BLaER1 (cell line): Measurements from ENCODE around the gene MYL7.

ENCODE experiments used
- H3K27ac ChIP-seq: shearing (Covaris generic); formaldehyde crosslinking; 2 replicates; pipeline ENCODE4 v1.8.1; 2022
- H3K27me3 ChIP-seq: shearing (Covaris generic); formaldehyde crosslinking; 2 replicates; pipeline ENCODE4 v1.8.1; 2022
- H3K36me3 ChIP-seq: shearing (Covaris generic); formaldehyde crosslinking; 2 replicates; pipeline ENCODE4 v1.8.1; 2022
- H3K4me1 ChIP-seq: shearing (Covaris generic); formaldehyde crosslinking; 2 replicates; pipeline ENCODE4 v1.8.1; 2022
- H3K4me2 ChIP-seq: shearing (Covaris generic); formaldehyde crosslinking; 2 replicates; pipeline ENCODE4 v1.8.1; 2022
- H3K4me3 ChIP-seq: shearing (Covaris generic); formaldehyde crosslinking; 2 replicates; pipeline ENCODE4 v1.8.1; 2022
- H3K9ac ChIP-seq: shearing (Covaris generic); formaldehyde crosslinking; 2 replicates; pipeline ENCODE4 v1.8.1; 2022
- H3K9me3 ChIP-seq: shearing (Covaris generic); formaldehyde crosslinking; 2 replicates; pipeline ENCODE4 v1.8.1; 2022
- H4K20me1 ChIP-seq: shearing (Covaris generic); formaldehyde crosslinking; 2 replicates; pipeline ENCODE4 v1.8.1; 2022
- Cebpa-rat ChIP-seq: shearing (Covaris generic); IDR thresholded peaks from 2 replicates; pipeline ENCODE4 v1.8.1; 2022

Gene MYL7

DNA sequence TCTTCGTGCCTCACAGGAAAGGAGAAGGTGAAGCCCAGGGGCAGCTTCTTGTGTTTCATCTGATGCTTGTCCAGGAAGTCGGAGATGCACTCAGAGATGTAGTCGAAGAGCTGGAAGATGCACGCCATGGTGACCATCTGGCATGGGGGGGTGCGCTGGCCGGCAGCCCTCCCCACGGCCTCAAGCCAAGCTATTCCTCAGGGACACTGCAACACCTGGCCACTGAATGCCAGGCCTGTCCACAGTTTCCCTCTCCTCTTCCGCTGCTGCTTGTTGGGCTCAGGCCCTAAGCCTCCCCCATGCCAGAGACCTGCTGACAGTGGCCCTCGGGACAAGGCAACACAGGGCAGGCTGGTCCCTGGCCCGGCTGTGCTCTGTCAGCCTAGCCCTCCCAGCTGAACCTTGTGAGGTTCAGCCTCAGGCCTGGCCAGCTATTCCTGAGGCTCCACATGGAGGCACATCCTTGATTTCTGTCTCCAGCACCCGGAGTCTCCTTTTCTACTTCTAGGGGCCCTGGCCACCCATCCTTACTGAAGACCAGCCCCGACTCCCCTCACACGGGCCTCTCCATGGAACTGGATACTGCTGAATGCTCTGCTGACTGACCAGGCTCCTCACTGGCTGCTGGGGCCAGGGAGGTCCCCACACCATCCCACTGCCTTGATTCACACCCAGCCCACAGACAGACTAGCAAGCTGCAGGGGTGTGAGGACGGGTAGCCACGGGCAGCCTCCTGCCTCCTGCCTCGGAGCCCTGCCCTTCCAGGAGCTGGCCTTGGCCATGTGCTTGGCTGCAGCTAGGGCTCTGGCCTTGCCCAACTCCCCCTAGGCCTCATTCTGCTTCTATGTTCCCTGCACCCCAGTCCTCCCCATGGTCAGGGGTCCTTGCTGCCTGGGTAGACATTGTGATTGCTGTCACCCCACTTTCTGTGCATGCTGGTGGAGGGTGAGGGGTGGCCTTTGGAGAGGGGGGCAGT is 10.1 kb upstream of the MYL7 start:
- Histone ChIP-seq H3K9me3 (no peaks in the 10 kb centered on the region), H3K27ac (no peak overlapping the region), H3K36me3 (no peaks in the 10 kb centered on the region), H3K4me1 (no peaks in the 10 kb centered on the region), H4K20me1 (no peaks in the 10 kb centered on the region), H3K9ac (no peak overlapping the region), H3K4me2 (no peak overlapping the region), H3K27me3 (no peaks in the 10 kb centered on the region), H3K4me3 (no peak overlapping the region)
- TF ChIP-seq Cebpa-rat: no peak

DNA sequence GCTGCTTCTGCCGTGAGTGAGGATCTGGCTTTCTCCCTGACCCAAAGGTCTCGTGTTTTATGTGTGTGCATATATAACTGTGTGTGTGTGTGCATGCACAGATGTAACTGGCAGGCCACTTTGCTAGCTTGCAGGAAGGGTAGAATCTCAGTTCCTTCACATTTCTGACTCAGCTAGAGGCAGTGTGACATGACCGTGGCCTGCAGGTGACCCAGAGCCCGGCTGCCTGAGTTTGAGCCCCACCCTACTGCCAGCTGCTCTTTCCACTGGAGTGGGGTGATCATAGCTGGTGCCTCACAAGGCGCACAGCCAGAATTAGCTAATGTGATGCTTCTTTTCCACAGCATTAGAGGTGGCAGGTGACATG is 9.3 kb upstream of the MYL7 start:
- Histone ChIP-seq H3K9me3 (no peaks in the 10 kb centered on the region), H4K20me1 (no peaks in the 10 kb centered on the region), H3K27me3 (peaks cover 3% of the 10 kb centered on the region; the same call in 1 of the 2 replicates), H3K27ac (no peak overlapping the region), H3K9ac (no peak overlapping the region), H3K4me3 (no peak overlapping the region), H3K4me1 (peaks cover 5% of the 10 kb centered on the region), H3K4me2 (no peak overlapping the region), H3K36me3 (no peaks in the 10 kb centered on the region)
- TF ChIP-seq Cebpa-rat: no peak

DNA sequence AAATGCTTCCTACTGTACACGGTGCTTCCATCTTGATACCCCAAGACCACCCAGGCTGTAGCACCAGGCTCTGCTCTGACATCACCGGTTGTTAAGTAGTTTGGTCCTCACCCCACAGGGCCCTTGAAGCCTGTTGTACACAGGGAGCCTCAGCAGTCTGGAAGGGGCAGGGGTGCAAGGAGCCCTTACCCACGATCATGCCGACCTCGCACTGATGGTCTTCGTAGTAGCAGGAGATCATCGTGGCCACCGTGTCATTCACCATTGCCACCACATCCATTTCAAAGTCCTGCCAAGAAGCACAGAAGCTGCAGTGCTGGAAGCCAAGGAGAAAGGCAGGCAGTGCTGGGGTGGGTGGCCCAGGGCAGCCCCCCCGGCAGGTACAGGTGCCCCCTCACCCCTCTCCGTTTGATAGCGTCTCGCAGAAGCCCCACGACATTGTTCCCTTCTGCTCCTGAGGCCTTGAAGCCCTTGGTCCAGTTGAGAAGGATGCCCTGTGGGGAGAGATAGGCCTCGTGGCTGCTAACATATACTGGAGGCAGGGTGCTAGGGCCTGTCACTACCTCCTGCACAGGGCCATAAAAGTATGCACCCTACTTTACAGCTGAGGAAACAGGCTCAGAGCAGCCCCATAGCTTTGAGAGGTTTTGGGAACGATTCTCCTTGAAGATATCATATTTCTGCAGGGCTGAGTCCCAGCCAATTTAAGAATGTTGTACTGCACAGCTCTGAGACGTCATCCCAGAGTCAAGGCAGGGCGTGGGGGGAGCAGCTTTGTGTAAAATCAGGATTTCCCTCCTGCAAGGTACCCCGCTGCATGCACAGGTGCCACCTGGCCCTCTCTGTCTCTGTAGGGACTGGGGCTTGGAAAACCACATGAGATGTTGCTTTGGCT is 8.7 kb upstream of the MYL7 start:
- Histone ChIP-seq H3K27ac (no peak overlapping the region), H3K4me3 (no peak overlapping the region), H3K27me3 (peaks cover 6% of the 10 kb centered on the region; the same call in 1 of the 2 replicates), H3K9ac (no peak overlapping the region), H4K20me1 (no peaks in the 10 kb centered on the region), H3K4me1 (peaks cover 11% of the 10 kb centered on the region), H3K36me3 (no peaks in the 10 kb centered on the region), H3K9me3 (no peaks in the 10 kb centered on the region), H3K4me2 (no peak overlapping the region)
- TF ChIP-seq Cebpa-rat: no peak

DNA sequence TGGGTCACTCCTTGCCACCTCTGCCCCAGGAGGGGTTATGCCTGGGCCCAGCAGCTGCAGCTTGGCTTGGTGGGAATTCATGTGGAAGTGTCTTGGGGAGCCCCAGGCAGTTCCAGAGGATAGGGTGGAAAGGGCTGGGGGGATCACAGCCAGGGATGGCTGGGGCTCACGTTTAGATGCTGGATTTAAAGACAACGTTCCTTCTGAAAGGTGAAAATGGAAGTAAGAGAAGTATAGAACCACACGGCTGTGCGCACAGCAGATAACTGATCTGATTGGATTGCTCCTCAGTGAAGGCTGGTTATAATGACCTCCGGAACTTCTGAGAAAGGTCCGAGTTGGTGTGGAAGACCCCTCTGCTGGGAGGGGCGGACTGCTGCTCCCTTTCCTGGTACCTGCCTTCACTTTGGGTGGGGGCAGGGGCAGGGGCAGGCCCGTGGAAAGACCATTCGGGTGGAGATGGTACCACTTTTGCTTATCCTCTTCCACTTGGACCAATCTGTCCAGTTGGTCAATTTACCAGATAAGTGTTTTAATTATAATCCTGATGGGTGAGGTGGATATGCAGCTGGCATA is 7.9 kb upstream of the MYL7 start:
- Histone ChIP-seq H3K4me2 (no peak overlapping the region), H3K27me3 (peaks cover 10% of the 10 kb centered on the region; the same call in 1 of the 2 replicates), H3K27ac (no peak overlapping the region), H3K4me3 (no peak overlapping the region), H3K9ac (no peak overlapping the region), H3K4me1 (peaks cover 11% of the 10 kb centered on the region), H3K9me3 (no peaks in the 10 kb centered on the region), H4K20me1 (no peaks in the 10 kb centered on the region), H3K36me3 (no peaks in the 10 kb centered on the region)
- TF ChIP-seq Cebpa-rat: no peak

DNA sequence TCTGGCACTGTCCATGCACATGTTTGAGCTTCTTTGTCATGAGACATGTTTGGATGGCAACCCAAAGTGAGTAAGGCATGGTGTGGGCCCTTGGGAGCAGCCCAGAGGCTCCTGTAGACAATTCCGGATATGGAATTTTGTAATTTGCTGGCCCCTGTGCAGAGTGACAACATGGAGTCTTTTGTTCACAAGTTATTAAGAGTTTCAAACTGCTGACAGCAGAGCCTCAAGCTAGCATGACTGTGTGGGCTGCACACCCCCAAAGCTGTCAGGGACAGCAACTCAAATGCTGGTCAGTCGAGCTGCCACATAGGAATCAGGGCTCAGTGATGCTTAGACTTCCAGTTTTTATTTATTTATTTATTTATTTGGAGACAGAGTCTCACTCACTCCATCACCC is 7.0 kb upstream of the MYL7 start:
- H3K27ac ChIP-seq: no peak overlapping the region
- H3K27me3 ChIP-seq: peaks cover 10% of the 10 kb centered on the region; the same call in 1 of the 2 replicates
- H3K9me3 ChIP-seq: no peaks in the 10 kb centered on the region
- no peak overlapping the region for H3K4me3 ChIP-seq
- H4K20me1 ChIP-seq: no peaks in the 10 kb centered on the region
- H3K4me2 ChIP-seq: no peak overlapping the region
- TF ChIP-seq Cebpa-rat: no peak
- no peaks in the 10 kb centered on the region for H3K36me3 ChIP-seq
- peaks cover 11% of the 10 kb centered on the region for H3K4me1 ChIP-seq
- H3K9ac ChIP-seq: no peak overlapping the region

DNA sequence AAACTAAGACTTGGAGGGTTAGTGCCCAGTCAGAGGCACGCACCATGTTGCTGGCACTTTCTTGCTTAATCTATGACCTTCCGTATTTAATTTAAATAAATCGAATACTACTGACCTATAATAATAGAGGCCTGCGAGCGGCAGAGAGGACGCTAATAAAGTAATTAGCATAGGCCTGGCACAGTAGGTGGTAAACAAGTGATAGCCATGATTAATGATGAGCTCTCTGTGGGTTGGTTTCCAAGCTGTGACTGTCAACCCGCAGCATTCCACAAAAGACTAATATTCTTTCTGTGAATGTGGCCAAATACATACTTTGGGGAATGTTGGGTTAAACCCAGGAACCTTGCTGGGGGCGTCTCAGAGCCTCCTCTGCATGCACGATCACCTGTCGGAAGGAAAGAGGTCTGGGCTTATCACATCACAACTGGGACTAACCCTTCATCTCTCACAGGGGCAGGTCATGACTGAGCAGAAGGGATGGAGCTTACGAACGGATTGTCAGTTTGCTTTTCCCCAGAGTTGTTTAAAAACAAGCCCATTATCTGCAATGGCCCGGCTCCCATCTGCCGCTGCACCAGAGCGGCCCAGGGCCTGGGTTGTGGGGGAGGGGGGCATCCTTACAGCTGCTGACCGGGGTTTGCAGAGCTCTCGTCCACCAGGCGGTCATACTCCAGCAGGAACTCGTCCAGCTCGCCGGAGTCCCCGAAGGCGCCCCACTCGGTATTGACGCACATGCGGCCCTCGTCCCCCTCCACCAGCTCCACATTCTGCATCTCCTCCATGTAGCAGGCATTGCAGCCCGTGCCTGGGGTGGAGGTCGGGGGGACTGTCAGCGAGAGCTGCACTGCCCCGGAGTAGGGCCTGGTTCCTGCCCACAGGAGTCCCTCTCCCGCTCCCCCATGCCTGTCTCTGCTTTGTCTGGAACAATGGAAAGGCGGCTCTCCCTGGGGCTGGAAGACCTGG is 6.2 kb upstream of the MYL7 start:
- Histone ChIP-seq H3K27ac (no peak overlapping the region), H4K20me1 (no peaks in the 10 kb centered on the region), H3K4me1 (peaks cover 11% of the 10 kb centered on the region), H3K27me3 (peaks cover 10% of the 10 kb centered on the region; the same call in 1 of the 2 replicates), H3K4me2 (no peak overlapping the region), H3K9ac (no peak overlapping the region), H3K36me3 (no peaks in the 10 kb centered on the region), H3K4me3 (no peak overlapping the region), H3K9me3 (no peaks in the 10 kb centered on the region)
- TF ChIP-seq Cebpa-rat: no peak

DNA sequence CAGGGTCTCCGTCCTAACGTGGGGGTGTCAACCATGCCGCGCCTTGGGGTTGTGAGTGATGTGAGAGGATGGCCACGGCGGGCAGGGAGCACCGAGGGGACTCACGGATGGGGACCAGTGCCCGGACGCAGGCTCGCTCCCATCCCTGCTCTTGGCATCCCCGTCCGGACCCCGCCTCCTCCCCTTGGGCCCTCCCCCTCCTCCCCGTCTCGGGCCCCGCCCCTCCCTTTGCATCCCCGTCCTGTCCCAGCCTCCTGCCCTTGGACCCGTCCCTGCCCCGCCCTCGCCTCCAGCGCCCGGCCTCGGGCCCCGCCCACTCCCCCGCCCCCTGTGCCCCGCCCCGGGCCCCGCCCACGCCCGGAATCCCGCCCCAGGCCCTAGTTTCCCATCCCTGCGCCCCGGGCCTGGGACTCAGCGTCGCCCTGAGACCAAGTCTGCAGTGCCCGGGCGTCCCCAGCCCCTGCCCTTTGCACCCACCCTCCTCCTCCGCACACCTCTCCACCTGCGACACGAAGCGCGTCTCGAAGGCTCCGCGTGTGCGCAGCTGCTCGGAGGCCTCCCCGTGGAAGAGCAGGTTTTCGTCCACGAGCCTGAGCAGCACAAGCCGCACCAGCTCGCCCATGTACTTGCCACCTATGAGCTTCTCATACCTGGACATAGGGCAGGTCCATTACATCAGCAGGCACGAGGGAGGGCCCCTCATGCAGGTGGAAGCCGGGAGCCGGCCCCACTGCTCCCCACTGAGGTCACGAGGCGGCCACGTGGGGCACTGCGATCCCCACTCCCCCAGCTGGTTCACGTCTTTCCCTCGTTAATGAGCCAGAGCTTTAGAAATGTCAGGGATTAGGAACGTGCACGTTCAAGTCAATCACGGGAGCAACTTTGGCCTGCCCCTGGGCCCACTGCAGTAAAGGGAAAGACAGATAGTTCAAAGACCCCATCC is 5.1 kb upstream of the MYL7 start:
- Histone ChIP-seq H3K4me1 (peaks cover 17% of the 10 kb centered on the region), H3K4me2 (peak overlapping the region; percentile 89), H4K20me1 (no peaks in the 10 kb centered on the region), H3K27ac (no peak overlapping the region), H3K9ac (no peak overlapping the region; the same call in 1 of the 2 replicates), H3K27me3 (peaks cover 10% of the 10 kb centered on the region; the same call in 1 of the 2 replicates), H3K9me3 (no peaks in the 10 kb centered on the region), H3K4me3 (peak overlapping the region; percentile 62), H3K36me3 (no peaks in the 10 kb centered on the region)
- TF ChIP-seq Cebpa-rat: no peak

DNA sequence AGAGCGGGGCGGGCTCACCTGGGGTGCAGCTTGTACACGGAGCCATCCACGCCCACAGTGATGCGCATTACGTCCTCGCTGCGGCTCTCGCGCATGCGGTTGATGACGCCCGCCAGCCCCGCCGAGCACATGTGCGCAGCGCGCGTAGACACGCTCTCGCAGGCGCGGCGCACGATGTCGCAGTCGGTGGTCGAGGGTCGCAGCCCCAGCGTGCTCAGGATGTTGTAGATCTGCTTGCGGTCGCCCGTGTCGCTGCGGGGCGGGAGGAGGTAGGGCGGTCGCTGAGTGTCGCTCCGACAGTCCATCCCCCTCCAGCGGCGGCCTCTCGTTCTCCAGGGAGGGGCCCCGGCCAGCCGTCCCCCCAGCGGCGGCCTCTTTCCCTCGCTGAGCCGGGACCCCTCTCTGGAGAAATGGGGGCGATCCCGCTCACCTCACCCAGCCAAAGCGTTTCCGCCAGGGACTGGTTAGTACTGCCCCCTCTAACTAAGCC is 4.4 kb upstream of the MYL7 start:
- TF ChIP-seq Cebpa-rat: no peak
- H3K4me3 ChIP-seq: peak overlapping the region; percentile 62

More for the DNA sequence above, 4.4 kb upstream of the MYL7 start:
- peak overlapping the region; percentile 89 for H3K4me2 ChIP-seq
- H4K20me1 ChIP-seq: no peaks in the 10 kb centered on the region
- no peak overlapping the region; the same call in 1 of the 2 replicates for H3K9ac ChIP-seq
- H3K4me1 ChIP-seq: peaks cover 22% of the 10 kb centered on the region
- H3K27me3 ChIP-seq: peaks cover 10% of the 10 kb centered on the region; the same call in 1 of the 2 replicates
- no peaks in the 10 kb centered on the region for H3K9me3 ChIP-seq
- H3K36me3 ChIP-seq: no peaks in the 10 kb centered on the region
- no peak overlapping the region for H3K27ac ChIP-seq
